Fibroblast of skin of abdomen (primary cell): ENCODE results near the gene PSMA5. TPM values are rescaled to one million over a fixed set of nuclear protein-coding genes. Genes with fewer than 3 reads are reported as not detected.
"Not testable (repeated sequence)": the region's sequence is repeated elsewhere in the genome, so short reads cannot be mapped to it uniquely, and the experiment has no call there.

Experiments used
- DNase-seq: peaks from one replicate; pipeline ENCODE4 v3.0.0-alpha.2; 2013
- polyA plus RNA-seq, 2 experiments: library from polyadenylated mRNA; unstranded; fragments of 120-200 nt; gene quantifications; one replicate each; pipeline ENCODE4 v1.2.1, GENCODE V29; 2013; ENCODE audit not compliant: insufficient read length in 2 of 2

The PSMA5 gene
- polyA plus RNA-seq (2013, experiment 1 of 2; ENCODE audit: insufficient read length) = 98.3 TPM
- 102 TPM for polyA plus RNA-seq (2013, experiment 2 of 2; ENCODE audit: insufficient read length)

DNA sequence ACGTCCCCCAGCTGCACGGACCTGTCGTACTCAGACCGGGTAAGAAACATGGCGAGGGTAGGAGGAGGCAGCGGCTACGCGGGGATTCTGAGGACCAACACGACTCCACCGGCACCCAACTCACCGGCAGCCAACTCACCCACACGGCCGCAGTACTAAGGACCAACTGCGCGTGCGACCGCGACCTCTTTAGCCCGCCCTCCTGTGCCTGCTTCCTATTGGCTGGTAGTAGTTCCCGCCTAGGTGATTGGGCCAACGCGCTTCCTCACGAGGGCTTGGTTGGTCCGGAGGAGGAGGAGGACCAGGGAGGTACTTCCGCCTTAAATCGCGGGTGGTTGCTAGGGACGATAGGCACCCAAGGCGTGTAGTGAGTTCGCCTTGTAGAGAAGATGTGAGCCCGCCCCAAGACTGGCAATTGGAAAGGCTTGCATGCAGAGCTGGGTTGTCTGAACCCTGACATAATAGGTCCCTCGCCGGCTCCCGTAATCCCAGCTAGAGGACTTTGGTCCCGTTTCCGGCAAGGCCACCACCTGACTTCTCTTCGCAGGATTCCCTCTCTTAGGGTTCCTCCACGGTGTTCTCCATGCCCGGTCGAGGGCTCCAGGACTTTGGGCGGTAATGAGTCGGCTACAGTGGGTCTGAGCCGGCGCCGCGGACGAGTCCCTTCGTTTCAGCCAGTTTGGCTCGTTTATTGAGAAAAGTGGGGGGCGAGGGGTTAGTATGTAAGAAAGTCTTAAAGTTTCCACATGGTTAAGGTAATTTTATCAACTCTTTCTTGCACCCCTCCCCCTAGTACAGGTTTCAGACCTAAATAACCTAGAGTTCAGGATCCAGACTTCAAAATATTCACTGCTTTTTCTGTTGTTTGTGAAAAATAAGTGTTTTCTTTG is at the start of gene PSMA5:
Gene PSMA5, minus strand, starts transcription at position 168 of the 890 bp plus-strand sequence. Its CDS starts 118 bp downstream, at position 50.
- peak; percentile 99 for DNase-seq

DNA sequence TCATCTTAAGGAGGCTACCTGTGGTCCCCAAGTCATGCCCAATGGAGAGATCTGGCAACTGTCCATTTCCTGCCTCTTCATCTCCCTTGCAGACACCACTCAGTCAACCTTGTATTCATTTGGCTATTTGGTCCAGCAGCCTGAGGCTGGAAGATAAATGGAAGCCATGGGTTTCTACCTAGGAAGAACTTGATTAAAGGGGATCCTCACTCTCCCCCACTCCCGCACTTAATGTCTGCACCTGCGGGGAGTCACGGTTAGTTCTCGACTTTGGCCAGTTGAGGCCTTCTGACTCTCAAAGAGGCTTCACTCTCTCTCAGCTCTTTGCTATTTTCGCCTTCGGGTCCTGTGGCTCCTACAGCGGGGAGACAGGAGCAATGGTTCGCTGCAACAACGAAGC is 49.0 kb upstream of the PSMA5 start:
- DNase-seq = no peak

DNA sequence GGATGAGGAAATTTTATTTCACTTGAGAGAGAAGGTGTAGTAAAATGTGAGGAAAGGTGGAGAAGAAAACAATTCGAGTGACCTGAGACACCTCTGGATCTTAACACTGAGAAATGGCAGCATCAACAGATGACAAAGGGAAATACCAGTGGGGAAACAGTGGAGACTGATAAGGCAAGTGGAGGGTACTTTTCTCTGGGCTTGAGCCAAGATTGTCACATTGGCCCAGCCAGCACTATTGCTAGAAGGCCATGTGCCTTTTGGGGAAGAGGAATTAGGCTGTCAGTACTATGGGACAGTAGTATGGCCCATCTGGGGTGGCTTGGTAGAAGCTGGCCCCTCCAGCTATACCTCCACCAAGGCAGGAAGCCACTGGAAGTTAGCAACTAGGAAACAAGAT is 48.4 kb upstream of the PSMA5 start:
- no peak for DNase-seq

DNA sequence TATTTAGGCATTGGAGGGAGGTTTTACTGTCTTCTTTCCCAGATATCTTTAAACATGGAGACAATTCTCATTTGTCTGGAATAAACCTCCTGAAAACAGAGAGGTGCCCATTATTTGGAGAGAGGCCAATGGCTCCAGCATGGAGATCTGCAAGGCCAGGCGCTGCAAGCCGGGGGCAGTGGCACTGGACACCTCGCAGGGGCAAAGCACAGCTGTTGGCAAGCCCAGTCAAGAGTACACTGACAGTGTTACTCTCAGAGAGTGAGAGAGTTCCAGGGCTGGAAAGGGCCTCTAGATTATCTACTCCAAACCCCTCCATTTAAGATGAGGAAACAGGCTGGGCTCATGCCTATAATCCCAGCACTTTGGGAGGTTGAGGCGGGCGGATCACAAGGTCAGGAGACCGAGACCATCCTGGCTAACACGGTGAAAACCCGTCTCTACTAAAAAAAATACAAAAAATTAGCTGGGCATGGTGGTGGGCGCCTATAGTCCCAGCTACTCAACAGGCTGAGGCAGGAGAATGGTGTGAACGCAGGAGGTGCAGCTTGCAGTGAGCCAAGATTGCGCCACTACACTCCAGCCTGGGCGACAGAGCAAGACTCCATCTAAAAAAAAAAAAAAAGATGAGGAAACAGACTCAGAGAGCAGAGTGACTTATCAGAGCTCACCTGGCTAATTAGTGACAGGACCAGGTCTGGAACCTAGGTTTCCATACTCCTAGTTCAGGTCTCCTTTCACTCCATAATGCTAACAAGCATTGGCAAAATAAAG is 47.2 kb upstream of the PSMA5 start:
- not testable (repeated sequence) for DNase-seq

DNA sequence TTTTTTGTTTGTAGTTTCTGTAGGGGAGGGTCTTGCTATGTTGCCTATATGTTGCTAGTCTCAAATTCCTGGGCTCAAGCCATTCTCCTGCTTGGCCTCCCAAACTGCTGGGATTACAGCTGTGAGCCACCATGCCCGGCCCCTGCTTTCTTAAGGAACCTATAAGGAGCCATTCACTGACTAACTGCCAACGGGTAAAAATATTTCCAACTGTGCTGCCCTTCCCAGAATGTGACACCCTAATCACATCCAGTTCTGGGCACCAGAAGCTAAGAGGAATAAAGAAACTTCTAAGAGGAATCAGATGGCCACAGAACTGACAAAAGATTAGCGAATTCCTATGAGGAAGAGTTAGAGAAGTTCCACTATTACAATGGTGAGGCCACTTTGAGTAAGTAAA is 46.5 kb upstream of the PSMA5 start:
- DNase-seq = no peak

DNA sequence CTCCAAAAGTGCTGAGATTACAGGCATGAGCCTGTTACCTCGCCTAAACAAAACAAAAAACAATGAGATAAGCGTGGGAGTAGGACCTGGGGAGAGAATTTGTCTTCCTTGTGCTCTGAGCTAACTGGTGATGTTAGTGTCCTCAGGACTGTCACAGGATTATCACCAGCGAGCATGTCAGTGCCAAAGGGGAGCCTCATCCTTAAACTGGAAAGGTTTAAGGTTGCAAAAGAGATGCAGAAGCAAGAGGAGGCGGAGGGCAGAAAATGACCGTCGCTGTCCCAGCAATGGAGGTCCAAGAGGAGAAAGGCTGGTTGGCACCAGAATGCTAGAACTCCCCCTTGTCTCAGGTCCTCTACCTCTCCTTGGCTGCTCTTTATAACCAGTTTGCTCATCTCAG is 44.0 kb upstream of the PSMA5 start:
- no peak for DNase-seq

DNA sequence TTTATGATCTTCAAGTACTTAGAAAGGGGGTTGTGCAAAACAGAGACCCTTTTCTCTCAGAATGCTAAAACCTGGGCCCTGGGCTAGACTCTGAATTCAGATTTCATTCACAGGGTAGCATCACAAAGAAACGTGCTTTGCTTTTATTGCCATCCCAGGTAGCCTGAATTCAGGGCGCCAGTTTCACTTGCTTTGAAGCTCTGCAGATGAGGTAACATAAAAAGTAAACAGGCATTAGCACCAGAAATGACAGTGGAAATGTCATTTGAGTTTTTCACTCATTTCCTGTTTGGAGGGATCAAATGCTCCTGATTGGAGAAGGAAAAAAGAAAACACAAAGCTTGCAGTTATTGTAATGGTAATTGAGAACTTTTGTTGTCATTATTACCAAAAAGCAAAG is 42.7 kb upstream of the PSMA5 start:
- no peak for DNase-seq

DNA sequence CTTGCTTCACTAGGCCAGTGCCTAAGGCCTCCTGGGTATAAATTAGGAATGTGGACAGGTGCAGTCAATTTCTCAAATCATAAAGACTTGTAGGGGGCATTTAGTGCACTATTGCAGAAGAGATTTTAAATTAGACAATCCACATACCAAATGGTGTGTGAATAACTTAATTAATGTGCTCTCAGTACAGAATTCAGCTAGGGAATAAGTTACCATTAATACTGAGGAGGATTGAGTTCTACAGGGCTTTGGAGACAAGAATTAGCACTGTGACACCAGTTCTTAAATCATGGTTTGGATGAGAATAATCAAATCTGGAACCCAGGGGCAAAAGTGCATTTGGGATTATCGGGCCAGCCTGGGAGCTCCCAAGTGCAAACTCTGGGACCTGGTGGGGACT is 41.8 kb upstream of the PSMA5 start:
- no peak for DNase-seq

DNA sequence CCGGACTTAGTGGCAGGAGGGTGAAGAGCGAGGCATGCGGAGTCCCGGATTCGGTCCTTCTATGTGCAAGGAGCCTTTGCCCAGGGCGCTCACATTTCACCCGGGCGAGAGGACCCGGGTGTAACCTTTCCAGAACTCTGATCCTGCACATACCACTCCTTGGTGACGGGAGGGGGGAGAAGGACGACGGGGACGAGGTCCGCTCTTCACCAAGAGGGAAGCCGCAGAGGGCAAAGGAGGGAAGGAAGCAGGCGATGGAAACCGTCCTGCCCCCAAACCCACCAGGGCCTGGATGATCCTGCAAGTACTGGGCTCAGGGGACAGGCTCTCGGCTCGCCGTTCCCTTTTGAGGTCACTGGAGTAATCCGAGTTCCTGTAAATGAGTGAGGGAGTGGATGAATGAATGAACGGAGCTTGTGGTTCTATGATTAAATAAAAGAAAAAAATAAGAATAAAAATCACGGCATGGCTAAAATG is 41.1 kb upstream of the PSMA5 start:
- no peak for DNase-seq

DNA sequence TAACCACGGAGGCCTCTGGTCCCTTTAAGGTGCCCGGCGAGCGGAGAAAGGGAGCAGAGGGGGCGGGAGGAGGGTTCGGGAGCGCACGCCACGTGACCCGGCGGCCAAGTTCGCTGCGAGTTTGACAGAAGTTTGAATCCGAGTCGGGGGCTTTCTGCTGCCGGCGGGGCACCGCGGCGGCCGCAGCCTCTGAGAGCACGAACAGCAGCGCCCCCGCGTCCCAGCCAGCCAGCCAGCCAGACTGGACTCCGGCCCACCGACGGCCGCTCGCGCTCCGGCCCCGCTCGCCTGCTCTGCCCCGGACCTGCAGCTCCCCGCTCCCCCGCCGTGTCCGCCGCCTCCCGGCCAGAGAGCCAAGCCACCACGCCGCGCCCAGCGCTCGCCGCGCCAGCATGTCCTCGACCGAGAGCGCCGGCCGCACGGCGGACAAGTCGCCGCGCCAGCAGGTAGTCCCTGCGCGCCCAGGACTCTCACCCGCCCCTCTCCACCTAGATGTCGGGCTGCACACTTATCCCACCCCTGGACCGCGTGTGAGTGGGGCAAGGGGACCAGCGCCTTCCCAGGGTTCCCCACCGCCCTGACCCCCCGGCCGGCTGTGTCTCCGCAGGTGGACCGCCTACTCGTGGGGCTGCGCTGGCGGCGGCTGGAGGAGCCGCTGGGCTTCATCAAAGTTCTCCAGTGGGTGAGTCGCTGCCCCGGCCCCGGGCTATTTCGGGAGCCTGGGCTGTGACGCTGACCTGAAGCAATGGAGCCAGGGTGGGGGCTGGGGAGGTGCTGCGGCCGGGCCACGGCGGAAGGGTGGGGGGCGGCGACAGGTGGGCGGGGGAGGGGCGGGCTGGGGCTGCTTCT is 40.4 kb upstream of the PSMA5 start, which contains the start of gene SYPL2:
Gene SYPL2, plus strand, starts transcription at position 95 of the 849 bp plus-strand sequence. Its CDS starts 298 bp downstream, at position 393.
- DNase-seq = no peak

DNA sequence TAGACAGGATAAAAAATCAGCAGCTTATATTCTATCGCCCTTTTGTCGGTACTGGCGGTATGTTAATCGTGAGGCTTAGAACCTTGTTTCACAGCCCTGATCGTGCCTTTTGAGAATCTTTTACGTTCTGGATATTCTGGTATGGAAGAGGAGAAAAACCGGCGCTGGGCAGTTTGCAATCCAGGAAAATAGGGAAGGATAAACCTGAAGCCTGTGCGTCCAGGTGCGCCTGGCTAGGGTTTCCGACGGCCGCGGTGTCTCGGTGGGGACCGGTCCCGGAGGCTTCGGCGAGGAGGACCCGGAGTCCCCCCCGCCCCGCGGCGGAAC is 39.8 kb upstream of the PSMA5 start:
- no peak for DNase-seq

DNA sequence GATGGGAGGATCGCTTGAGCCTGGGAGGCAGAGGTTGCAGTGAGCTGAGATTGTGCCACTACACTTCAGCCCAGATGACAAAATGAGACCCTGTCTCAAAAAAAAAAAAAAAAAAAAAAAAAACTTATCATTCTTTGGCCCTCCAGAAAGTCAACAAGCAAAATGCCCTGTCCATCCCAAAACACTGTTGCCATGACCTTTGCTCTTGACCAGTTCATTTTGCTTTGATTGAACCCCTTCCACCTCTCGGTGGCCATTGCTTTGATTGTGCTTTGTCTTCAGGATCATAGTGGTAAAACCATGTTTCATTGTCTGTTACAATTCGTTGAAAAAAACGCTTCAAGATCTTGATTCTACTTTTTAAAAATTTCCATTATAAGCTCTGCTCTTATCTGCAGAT is 31.6 kb upstream of the PSMA5 start:
- DNase-seq = no peak

DNA sequence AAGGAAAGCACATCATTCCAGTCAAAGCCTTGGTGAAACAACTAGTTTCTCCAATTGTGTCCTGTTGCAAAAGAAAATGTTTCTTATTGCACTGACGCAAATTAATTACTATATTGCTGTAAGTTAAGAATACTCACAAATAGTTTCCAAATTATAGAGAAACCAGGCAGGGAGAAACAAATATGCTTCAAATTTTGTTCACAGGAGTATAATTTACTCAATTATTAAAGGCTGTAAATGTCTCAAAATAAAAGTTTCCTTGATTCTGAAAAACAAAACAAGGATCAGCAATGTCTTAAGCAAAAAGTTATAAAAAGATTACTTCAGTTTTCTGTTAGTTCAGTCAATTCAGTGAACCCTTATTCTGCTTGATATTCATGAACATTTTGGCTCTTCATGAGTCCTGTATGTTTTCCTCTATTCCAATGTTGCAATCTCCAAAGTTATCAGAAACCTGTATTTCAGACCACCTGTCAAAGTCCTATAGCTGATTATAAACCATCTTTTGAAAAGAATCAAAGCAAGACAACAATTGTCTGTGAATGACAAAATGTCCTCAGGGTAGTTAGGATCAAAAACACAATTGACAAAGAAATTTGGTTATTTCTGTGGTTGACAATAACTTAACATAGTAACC is 28.4 kb upstream of the PSMA5 start:
- no peak for DNase-seq

DNA sequence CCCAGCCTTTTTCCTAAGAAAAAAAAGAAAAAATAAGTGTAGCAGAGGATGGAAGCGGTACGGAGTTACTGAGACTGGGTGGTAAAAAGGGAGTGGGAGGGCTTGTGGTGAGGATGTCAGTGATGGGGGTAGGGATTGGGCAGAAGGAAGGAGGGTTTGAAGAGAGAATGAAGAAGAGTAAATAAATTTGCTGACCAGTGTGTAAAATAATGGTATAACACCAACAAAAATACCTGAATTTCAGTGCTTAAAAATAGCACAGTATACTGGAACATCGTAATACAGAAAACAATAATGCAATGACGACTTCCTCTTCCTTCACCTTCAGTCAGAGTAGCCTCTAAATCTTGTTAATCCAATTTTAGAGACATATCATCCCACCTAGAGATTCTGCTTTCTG is 21.3 kb upstream of the PSMA5 start:
- DNase-seq = no peak

DNA sequence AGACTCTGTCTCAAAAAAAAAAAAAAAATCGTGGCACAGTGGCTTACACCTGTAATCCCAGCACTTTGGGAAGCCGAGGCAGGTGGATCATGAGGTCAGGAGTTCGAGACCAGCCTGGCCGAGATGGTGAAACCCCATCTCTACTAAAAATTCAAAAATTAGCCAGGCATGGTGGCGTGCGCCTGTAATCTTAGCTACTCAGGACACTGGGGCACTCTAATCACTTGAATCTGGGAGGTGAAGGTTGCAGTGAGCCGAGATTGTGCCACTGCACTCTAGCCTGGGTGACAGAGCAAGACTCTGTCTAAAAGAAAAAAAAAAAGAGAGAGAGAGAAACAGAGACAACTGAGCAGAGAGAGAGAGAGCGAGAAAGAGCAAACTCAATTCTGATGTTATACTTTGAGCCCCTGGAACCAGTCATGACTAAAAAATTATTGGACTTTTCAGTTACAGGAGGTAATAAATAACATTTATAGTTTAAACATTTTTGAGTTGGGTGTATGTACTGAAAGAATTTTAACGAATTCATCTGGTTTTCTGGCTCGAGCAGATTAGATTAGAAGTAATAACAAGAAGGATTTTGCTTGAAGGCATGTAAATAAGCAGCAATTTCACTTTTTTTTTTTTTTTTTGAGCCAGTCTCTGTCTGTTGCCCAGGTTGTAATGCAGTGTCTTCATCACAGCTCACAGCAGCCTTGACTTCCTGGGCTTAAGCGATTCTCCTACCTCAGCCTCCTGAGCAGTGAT is 19.9 kb upstream of the PSMA5 start:
- DNase-seq = peak; percentile 58

DNA sequence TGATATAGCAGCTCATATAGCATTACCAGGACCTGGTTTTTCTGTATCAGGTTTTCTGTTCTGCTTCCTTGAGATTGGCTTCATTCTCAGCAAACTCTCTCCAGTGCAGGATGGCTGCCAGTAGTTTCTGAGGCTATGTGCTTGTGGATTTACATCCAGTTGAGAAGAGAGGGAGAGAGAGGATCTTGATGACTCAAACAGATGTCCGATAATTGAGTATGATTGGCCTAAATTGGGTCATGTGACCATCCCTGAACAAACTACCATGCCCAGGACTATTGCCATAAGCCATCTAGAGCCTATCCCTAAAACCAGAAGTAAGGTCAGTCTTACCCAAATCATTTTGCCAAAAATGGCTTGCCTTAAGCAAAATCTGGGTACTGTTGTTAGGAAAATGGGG is 18.1 kb upstream of the PSMA5 start:
- DNase-seq = no peak

DNA sequence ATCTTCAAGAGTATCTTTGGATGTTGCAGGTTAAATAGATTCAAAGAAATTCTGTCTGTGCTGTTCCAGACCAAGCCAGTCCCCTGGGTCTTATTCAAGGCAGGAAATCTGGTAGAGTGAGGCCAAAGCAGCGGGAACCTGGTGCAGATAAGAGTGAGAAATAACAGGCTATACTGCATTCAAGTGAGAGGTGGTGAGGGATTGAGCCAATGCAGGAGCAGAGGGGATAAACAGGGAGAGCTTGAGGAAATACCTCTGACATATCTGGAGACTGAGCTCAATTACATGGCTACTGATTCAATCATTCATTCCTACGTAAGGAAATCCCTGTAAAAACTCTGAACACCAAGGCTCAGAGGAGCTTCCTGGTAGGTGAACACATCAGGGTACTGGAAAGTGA is 17.2 kb upstream of the PSMA5 start:
- DNase-seq = no peak

DNA sequence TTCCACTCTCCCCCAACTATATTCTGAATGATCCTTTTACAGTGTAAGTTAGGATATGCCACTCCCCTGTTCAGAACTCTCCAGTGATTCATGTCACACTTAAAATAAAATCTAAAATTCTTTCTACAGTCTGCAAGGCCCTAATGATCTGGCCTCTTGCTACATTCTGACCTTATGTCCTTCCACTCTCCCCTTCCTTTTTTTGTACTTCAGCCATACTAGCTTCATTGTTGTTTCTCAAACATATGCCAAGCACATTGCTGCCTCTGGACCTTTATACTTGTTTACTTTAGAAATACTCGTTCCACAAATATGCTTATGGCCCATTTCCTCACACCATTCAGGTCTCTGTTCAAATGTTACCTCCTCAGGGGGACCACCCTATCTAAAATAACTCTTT is 14.8 kb upstream of the PSMA5 start:
- DNase-seq = no peak

DNA sequence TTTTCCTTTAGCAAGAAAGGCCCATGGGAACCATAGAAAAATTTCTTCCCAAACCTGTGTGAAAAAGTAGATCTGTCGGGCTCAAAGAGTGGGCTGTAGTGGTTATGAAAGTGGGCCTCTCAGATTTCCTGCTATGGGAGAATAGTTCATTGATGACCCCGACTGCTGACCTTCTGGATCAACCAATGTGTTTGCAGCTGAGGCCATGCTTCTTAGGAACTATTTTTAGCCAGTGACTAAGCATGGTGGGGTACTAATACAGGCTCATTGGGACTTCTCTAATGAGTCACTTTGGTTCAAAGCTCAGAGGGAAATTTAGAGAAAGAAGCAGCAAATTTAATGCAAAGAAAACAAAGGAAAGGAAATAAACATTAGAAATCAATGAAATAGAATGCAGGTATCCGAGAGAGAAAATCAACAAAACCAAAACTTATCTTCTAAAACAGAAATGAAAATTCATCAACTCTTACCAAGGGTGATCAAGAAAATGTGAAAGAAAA is 12.6 kb upstream of the PSMA5 start:
- peak; percentile 86 for DNase-seq

DNA sequence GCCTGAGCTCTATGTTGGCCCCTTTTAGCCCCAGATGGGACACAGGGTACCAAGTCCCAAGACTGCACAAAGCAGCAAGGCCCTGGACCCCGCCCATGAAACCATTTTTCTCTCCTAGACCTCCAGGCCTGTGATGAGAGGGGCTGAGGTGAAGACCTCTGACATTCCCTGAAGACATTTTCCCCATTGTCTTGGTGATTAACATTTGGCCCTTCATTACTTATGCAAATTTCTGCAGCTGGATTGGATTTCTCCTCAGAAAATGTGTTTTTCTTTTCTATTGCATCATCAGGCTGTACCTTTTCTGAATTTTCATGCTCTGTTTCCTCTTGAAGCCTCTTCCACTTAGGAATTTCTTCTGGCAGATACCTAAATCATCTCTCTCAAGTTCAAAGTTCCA is 8.2 kb upstream of the PSMA5 start:
- no peak for DNase-seq

DNA sequence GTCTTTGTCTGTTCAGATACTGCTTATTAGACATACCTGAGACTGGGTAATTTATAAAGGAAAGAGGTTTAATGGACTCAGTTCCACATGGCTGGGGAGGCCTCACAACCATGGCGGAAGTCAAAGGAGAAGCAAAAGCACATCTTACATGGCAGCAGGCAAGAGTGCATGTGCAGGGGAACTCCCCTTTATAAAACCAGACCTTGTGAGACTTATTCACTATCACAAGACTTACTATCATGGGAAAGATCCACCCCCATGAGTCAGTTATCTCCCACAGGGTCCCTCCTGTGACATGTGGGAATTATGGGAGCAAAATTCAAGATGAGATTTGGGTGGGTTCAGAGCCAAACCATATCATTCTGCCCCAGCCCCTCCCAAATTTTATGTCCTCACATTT is 7.1 kb upstream of the PSMA5 start:
- no peak for DNase-seq
